HepG2 (cell line): ENCODE data around the gene COPZ2. TPM values are rescaled to one million over a fixed set of nuclear protein-coding genes. Genes with fewer than 3 reads are reported as not detected.

ENCODE experiments used
- ATF5 ChIP-seq: sonication (generic); formaldehyde crosslinking; IDR thresholded peaks from 2 replicates; pipeline ENCODE4 v1.4.0; 2020; ENCODE audit warnings: mild to moderate bottlenecking, low read depth, missing genetic modification reagents
- BRF2 ChIP-seq: sonication (generic); formaldehyde crosslinking; IDR thresholded peaks from 2 replicates; pipeline ENCODE4 v1.8.1; 2022; ENCODE audit warnings: mild to moderate bottlenecking, missing genetic modification reagents
- CENPT ChIP-seq: sonication (generic); formaldehyde crosslinking; IDR thresholded peaks from 2 replicates; pipeline ENCODE4 v1.8.0; 2022; ENCODE audit warnings: low read depth, mild to moderate bottlenecking, moderate library complexity, missing genetic modification reagents
- DRAP1 ChIP-seq: IDR thresholded peaks from 2 replicates; pipeline ENCODE4 v1.6.1; 2016; ENCODE audit warnings: missing genetic modification reagents, missing compliant biosample characterization
- FOXK2 ChIP-seq: fragments of 450-650 bp; IDR thresholded peaks from 2 replicates; pipeline ENCODE4 v1.6.1; 2016
- HMGXB3 ChIP-seq: sonication (generic); formaldehyde crosslinking; IDR thresholded peaks from 2 replicates; pipeline ENCODE4 v1.4.0; 2020; ENCODE audit warnings: missing genetic modification reagents, borderline replicate concordance
- PHB2 ChIP-seq: fragments of 450-650 bp; IDR thresholded peaks from 2 replicates; pipeline ENCODE4 v1.6.1; 2018; ENCODE audit not compliant: partially characterized antibody
- RBM39 ChIP-seq: fragments of 200-400 bp; formaldehyde crosslinking; IDR thresholded peaks from one replicate; pipeline ENCODE4 v1.6.1; 2018; ENCODE audit warnings: antibody characterized with exemption, mild to moderate bottlenecking, low read depth, low read length; ENCODE audit not compliant: poor library complexity, severe bottlenecking
- REL ChIP-seq: sonication (generic); formaldehyde crosslinking; conservative IDR thresholded peaks from 2 replicates; pipeline ENCODE4 v1.8.0; 2022; ENCODE audit warnings: mild to moderate bottlenecking, missing genetic modification reagents, moderate library complexity
- RNF2 ChIP-seq: fragments of 450-650 bp; conservative IDR thresholded peaks from 2 replicates; pipeline ENCODE4 v1.6.1; 2016; ENCODE audit warnings: low read depth
- RXRB ChIP-seq: IDR thresholded peaks from 2 replicates; pipeline ENCODE4 v1.6.1; 2016; ENCODE audit warnings: borderline replicate concordance, missing genetic modification reagents, missing compliant biosample characterization
- SRY ChIP-seq: sonication (generic); formaldehyde crosslinking; IDR thresholded peaks from 2 replicates; pipeline ENCODE4 v1.8.0; 2022; ENCODE audit warnings: mild to moderate bottlenecking, missing genetic modification reagents
- SYNCRIP ChIP-seq: fragments of 200-400 bp; formaldehyde crosslinking; IDR thresholded peaks from 2 replicates; pipeline ENCODE4 v1.6.1; 2018; ENCODE audit warnings: mild to moderate bottlenecking, low read depth, low read length; ENCODE audit not compliant: insufficient read depth
- ZMYM4 ChIP-seq: sonication (generic); formaldehyde crosslinking; IDR thresholded peaks from 2 replicates; pipeline ENCODE4 v1.8.1; 2023; ENCODE audit warnings: mild to moderate bottlenecking, missing genetic modification reagents
- polyA plus RNA-seq, 8 experiments: library from polyadenylated mRNA; depleted of rRNA in 3 of 8; stranded (reverse) in 7 of 8; unstranded in 1 of 8; fragments of >200 nt; fragmentation: Illumina TruSeq in 4 of 8; extraction: Trizol in 4 of 8; gene quantifications; 2 replicates each; pipeline versions ENCODE4 v1.2.1 to v1.2.3, GENCODE V29; 2011 to 2016; ENCODE audit warnings: low read depth in 4 of 8, missing spikeins in 1 of 8, mixed read lengths in 1 of 8; ENCODE audit not compliant: insufficient read depth in 1 of 8
- total RNA-seq, 5 experiments: library from RNA; depleted of rRNA; stranded (reverse); fragments of >200 nt; fragmentation: Illumina TruSeq; extraction: Trizol; gene quantifications; 2 replicates each; pipeline ENCODE4 v1.2.3, GENCODE V29; 2016; ENCODE audit warnings: low read depth in 1 of 5
- TF ChIP-seq, protein P1 (sequence below): sonication (generic); formaldehyde crosslinking; conservative IDR thresholded peaks from 2 replicates; pipeline ENCODE4 v1.8.0; 2022; ENCODE audit warnings: missing genetic modification reagents
- TF ChIP-seq, protein P2 (sequence below): sonication (generic); formaldehyde crosslinking; IDR thresholded peaks from 2 replicates; pipeline ENCODE4 v1.5.0; 2020; ENCODE audit warnings: missing genetic modification reagents
- TF ChIP-seq, protein P3 (sequence below): sonication (generic); formaldehyde crosslinking; IDR thresholded peaks from 2 replicates; pipeline ENCODE4 v1.8.0; 2022; ENCODE audit warnings: missing genetic modification reagents, low read depth, mild to moderate bottlenecking, borderline replicate concordance
- TF ChIP-seq, protein P4 (sequence below): sonication (generic); formaldehyde crosslinking; IDR thresholded peaks from 2 replicates; pipeline ENCODE4 v1.4.0; 2020; ENCODE audit warnings: mild to moderate bottlenecking, missing genetic modification reagents

Gene COPZ2
- total and polyA plus RNA-seq, 2 of the 13 experiments (the other 11 are each of a cell fraction or from before 2014, with no cell fraction given): 0.61 to 1.5 TPM

GRCh38 chr17:48037036-48037837 lies at the start of gene COPZ2 (continued):
- TF ChIP-seq ZMYM4 (CRISPR knock-in tag): peak; percentile 56; the same call in 1 of the 2 replicates
- TF ChIP-seq, protein P1, sequence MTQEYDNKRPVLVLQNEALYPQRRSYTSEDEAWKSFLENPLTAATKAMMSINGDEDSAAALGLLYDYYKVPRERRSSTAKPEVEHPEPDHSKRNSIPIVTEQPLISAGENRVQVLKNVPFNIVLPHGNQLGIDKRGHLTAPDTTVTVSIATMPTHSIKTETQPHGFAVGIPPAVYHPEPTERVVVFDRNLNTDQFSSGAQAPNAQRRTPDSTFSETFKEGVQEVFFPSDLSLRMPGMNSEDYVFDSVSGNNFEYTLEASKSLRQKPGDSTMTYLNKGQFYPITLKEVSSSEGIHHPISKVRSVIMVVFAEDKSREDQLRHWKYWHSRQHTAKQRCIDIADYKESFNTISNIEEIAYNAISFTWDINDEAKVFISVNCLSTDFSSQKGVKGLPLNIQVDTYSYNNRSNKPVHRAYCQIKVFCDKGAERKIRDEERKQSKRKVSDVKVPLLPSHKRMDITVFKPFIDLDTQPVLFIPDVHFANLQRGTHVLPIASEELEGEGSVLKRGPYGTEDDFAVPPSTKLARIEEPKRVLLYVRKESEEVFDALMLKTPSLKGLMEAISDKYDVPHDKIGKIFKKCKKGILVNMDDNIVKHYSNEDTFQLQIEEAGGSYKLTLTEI: no peak
- TF ChIP-seq HMGXB3 (CRISPR knock-in tag): no peak
- no peak for TF ChIP-seq CENPT
- TF ChIP-seq SYNCRIP: no peak
- TF ChIP-seq, protein P2, sequence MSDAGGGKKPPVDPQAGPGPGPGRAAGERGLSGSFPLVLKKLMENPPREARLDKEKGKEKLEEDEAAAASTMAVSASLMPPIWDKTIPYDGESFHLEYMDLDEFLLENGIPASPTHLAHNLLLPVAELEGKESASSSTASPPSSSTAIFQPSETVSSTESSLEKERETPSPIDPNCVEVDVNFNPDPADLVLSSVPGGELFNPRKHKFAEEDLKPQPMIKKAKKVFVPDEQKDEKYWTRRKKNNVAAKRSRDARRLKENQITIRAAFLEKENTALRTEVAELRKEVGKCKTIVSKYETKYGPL (CRISPR knock-in tag): no peak
- TF ChIP-seq RXRB (CRISPR knock-in tag): peak; percentile 40; the same call in 1 of the 2 replicates
- TF ChIP-seq, protein P3, sequence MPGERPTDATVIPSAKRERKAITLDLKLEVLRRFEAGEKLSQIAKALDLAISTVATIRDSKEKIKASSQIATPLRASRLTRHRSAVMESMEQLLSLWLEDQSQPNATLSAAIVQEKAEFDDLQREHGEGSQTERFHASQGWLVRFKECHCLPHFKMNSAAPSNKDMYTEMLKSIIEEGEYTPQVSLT (CRISPR knock-in tag): no peak
- no peak for TF ChIP-seq REL (CRISPR knock-in tag)
- no peak for TF ChIP-seq DRAP1 (CRISPR knock-in tag)
- TF ChIP-seq, protein P4, sequence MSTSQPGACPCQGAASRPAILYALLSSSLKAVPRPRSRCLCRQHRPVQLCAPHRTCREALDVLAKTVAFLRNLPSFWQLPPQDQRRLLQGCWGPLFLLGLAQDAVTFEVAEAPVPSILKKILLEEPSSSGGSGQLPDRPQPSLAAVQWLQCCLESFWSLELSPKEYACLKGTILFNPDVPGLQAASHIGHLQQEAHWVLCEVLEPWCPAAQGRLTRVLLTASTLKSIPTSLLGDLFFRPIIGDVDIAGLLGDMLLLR (CRISPR knock-in tag): no peak
- TF ChIP-seq RBM39: no peak
- TF ChIP-seq ATF5: no peak
- TF ChIP-seq SRY (CRISPR knock-in tag): no peak; the same call in 1 of the 2 replicates
- no peak for TF ChIP-seq FOXK2
- TF ChIP-seq PHB2: no peak
- no peak for TF ChIP-seq BRF2
- TF ChIP-seq RNF2: no peak; the same call in 1 of the 2 replicates
